Measurements from ENCODE around the gene DCST2.

DCST2 gene

DNA sequence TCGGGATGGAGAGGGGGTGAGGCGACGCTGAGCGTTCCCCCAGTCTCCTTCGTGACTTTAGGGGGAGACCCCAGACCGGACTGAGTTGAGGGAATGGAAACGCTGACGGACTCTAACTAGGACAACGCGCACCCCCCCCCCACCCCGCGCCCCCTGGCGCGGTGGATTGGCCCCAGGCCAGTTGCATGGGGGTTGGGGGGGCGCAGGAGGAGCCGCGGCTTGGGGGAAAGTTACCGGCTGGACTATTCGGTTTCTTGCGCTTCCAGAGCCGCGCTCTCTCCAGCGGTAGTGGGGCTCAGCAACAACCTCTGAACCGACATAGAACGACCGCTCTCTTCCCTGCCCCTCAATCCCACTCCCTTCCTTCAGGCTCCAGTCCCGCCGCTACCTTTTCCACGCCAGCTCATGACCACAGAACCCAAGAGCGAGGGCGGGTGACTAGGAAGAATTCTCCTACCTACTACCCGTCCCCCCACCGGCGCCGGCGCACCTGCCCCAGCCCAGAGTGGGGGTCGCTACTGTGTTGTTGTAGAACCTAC, 30.3 kb downstream of the DCST2 start:
- DNase-seq = no peak
- H3K36me3 ChIP-seq (ENCODE audit: control insufficient read depth in 4 of 4, insufficient read depth in 4 of 4, low read length in 3 of 4) = no peaks in the 10 kb centered on the region
- no peaks in the 10 kb centered on the region for H3K27me3 ChIP-seq (replicated peaks in 2 of 5; ENCODE audit: control insufficient read depth in 4 of 5, insufficient read depth in 5 of 5, low read length in 4 of 5)
- CTCF ChIA-PET = interaction anchor here (1.4 to 14.0 kb wide), 4 partner anchors 14 to 48 kb away, joined by 4 to 320 read pairs (median 118); partner anchors contain the start of genes CKS1B, FLAD1, PBXIP1 and SHC1
- 0% methylated on average over 27 of the region's 37 CpGs for WGBS (ENCODE audit: insufficient coverage)
- POLR2A ChIA-PET = interaction anchor here (1.2 kb wide), 1 partner anchor 8 kb away, joined by 3 read pairs; no protein-coding TSS in a partner anchor
- H3K4me3 ChIP-seq (ENCODE audit: control insufficient read depth in 1 of 7, extremely low read depth in 1 of 7, insufficient read depth in 4 of 7, low read depth in 2 of 7, low read length in 6 of 7) = peak overlapping the region; percentile 73 to 95 (median 86)
- H3K4me1 ChIP-seq (ENCODE audit: control extremely low read depth in 1 of 4, control insufficient read depth in 4 of 4, insufficient read depth in 4 of 4, low read length in 3 of 4) = peaks cover 14 to 90% (median 88%) of the 10 kb centered on the region in 4 experiments
- H3K27ac ChIP-seq (ENCODE audit: insufficient read depth in 1 of 2, low read depth in 1 of 2, low read length in 2 of 2, poor library complexity in 1 of 2, severe bottlenecking in 2 of 2) = peak overlapping the region; percentile 40 to 78
- H3K9me3 ChIP-seq (ENCODE audit: control extremely low read depth in 1 of 5, control insufficient read depth in 4 of 5, insufficient read depth in 2 of 5, low read depth in 1 of 5, low read length in 4 of 5) = no peaks in the 10 kb centered on the region

DNA sequence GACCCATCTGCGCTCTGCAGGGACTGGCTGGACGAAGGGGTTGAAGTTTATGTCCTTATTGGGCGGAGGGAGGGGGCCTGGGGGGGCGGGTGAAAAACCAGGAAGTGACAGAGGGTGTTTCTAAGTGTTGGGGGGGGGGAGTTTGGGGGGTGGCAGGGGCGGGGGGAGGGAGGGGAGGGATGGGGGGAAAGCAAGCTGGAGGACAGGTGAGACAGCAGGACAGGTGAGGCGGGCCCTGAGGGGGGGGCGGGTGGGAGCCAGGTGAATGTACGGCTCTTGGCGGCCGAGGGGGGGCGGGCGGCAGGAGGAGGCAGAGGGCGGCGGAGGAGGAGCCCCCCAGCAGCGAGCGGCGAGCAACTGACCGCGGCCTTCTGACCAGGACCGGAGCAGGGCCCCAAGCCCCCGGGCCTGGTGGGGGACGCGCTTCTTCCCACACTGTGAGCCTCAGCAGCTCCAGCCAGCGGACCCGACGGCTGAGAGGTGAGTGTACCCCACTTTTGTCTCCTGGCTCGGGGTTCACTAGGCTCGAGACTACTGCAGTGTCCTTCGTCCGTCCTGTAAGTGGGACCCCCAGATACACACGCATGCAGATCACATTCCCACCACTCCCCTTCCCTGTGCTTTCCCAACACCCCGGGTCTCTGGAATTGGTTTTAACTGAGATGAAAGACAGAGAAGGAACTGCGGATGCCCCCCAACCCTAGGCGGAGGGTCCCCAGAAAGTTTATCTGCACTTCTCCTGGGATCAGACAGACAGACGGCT, 30.9 kb downstream of the DCST2 start, which contains the start of gene ZBTB7B:
TSS of gene ZBTB7B (plus strand) at position 339 of the 763 bp plus-strand sequence. CDS start 11,859 bp downstream, outside the sequence.
- Histone ChIP-seq H3K36me3 (ENCODE audit: control insufficient read depth in 4 of 4, insufficient read depth in 4 of 4, low read length in 3 of 4) (no peaks in the 10 kb centered on the region), H3K9me3 (ENCODE audit: control extremely low read depth in 1 of 5, control insufficient read depth in 4 of 5, insufficient read depth in 2 of 5, low read depth in 1 of 5, low read length in 4 of 5) (no peaks in the 10 kb centered on the region), H3K27me3 (replicated peaks in 2 of 5; ENCODE audit: control insufficient read depth in 4 of 5, insufficient read depth in 5 of 5, low read length in 4 of 5) (no peaks in the 10 kb centered on the region), H3K4me1 (ENCODE audit: control extremely low read depth in 1 of 4, control insufficient read depth in 4 of 4, insufficient read depth in 4 of 4, low read length in 3 of 4) (peaks cover 14 to 90% (median 88%) of the 10 kb centered on the region in 4 experiments), H3K27ac (ENCODE audit: insufficient read depth in 1 of 2, low read depth in 1 of 2, low read length in 2 of 2, poor library complexity in 1 of 2, severe bottlenecking in 2 of 2) (peak within 1 kb of the TSS; percentile 40 to 83), H3K4me3 (ENCODE audit: control insufficient read depth in 1 of 7, extremely low read depth in 1 of 7, insufficient read depth in 4 of 7, low read depth in 2 of 7, low read length in 6 of 7) (peak within 1 kb of the TSS; percentile 73 to 95 (median 86))
- ChIA-PET CTCF (interaction anchor here (0.7 to 14.0 kb wide), 5 partner anchors 14 to 47 kb away, joined by 3 to 320 read pairs (median 4); partner anchors contain the start of genes CKS1B, FLAD1, PBXIP1 and PYGO2), POLR2A (interaction anchor here (1.0 to 1.2 kb wide), 2 partner anchors 9 to 14 kb away, joined by 3 to 4 read pairs; no protein-coding TSS in a partner anchor)
- WGBS (ENCODE audit: insufficient coverage) = 0% methylated on average over 20 of the region's 35 CpGs
- DNase-seq = no peak

DNA sequence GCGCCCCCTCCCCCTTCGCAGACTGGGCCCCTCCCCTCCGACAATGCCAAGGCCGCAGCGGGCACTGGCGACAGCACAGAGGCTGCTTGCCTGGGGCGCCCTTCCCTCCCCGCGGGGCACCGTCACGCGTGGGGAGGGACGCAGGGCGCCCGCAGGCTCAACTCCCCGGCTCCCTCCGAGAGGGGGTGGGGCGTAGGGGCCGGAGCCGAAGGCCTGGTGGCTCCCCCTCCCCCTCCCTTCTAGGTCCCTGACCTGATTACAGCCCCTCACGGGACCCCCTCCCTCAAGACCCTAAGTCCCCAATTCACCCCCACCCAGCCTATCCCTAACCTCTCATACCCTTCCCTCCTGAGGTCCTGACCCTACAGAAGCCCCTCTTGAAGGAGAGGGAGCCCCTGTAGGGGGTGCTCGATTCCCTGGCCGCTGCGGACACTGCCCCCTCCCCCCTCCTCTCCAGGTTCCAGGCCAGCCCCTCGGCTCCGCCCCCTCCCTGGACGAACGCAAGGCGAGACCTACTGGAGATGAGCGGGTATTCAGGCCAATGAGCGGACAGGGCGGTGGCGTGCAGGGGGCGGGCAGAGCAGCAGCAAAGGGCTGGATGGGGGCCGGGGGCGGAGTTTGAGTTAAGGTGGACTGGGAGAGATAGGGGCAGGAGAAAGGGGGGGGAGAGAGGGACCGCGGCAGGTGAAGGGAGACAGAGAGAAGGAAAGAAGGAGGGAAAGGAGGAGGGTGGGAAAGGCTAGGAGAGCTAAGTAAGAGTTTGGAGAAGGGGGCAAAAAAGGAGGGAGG, 31.7 kb downstream of the DCST2 start:
- POLR2A ChIA-PET = interaction anchor here (0.8 to 1.0 kb wide), 3 partner anchors 15 to 42 kb away, joined by 3 to 4 read pairs (median 3); no protein-coding TSS in a partner anchor
- CTCF ChIA-PET = interaction anchor here (0.7 to 14.0 kb wide), 7 partner anchors 15 to 70 kb away, joined by 3 to 320 read pairs (median 4); partner anchors contain the start of genes CKS1B, FLAD1, PBXIP1 and PYGO2
- H3K36me3 ChIP-seq (ENCODE audit: control insufficient read depth in 4 of 4, insufficient read depth in 4 of 4, low read length in 3 of 4) = no peaks in the 10 kb centered on the region
- H3K9me3 ChIP-seq (ENCODE audit: control extremely low read depth in 1 of 5, control insufficient read depth in 4 of 5, insufficient read depth in 2 of 5, low read depth in 1 of 5, low read length in 4 of 5) = no peaks in the 10 kb centered on the region
- no peaks in the 10 kb centered on the region for H3K27me3 ChIP-seq (replicated peaks in 2 of 5; ENCODE audit: control insufficient read depth in 4 of 5, insufficient read depth in 5 of 5, low read length in 4 of 5)
- H3K4me3 ChIP-seq (ENCODE audit: control insufficient read depth in 1 of 7, extremely low read depth in 1 of 7, insufficient read depth in 4 of 7, low read depth in 2 of 7, low read length in 6 of 7) = peak overlapping the region; percentile 39 to 95 (median 72)
- 0% methylated on average over 29 of the region's 38 CpGs for WGBS (ENCODE audit: insufficient coverage)
- H3K4me1 ChIP-seq (ENCODE audit: control extremely low read depth in 1 of 4, control insufficient read depth in 4 of 4, insufficient read depth in 4 of 4, low read length in 3 of 4) = peaks cover 11 to 90% (median 88%) of the 10 kb centered on the region in 4 experiments
- H3K27ac ChIP-seq (ENCODE audit: insufficient read depth in 1 of 2, low read depth in 1 of 2, low read length in 2 of 2, poor library complexity in 1 of 2, severe bottlenecking in 2 of 2) = peak overlapping the region in 1 of 2 experiments; percentile 83
- DNase-seq = peak; percentile 96 to 98 (median 98)

DNA sequence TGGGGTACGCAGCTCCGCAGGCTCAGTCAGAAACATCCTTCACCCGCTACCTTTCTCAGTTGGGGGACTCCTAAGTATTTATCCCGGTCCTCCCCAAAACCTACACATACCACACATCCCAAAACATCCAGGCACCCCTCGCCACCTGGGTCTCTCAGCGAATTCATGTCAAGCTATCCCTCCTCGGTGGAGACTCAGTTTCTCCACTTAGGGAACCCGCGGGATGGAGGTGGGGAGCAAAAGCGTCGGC, 32.2 kb downstream of the DCST2 start:
- Histone ChIP-seq H3K4me1 (ENCODE audit: control extremely low read depth in 1 of 4, control insufficient read depth in 4 of 4, insufficient read depth in 4 of 4, low read length in 3 of 4) (peaks cover 11 to 90% (median 86%) of the 10 kb centered on the region in 4 experiments), H3K36me3 (ENCODE audit: control insufficient read depth in 4 of 4, insufficient read depth in 4 of 4, low read length in 3 of 4) (no peaks in the 10 kb centered on the region), H3K27me3 (replicated peaks in 2 of 5; ENCODE audit: control insufficient read depth in 4 of 5, insufficient read depth in 5 of 5, low read length in 4 of 5) (no peaks in the 10 kb centered on the region), H3K4me3 (ENCODE audit: control insufficient read depth in 1 of 7, extremely low read depth in 1 of 7, insufficient read depth in 4 of 7, low read depth in 2 of 7, low read length in 6 of 7) (peak overlapping the region; percentile 39 to 95 (median 72)), H3K9me3 (ENCODE audit: control extremely low read depth in 1 of 5, control insufficient read depth in 4 of 5, insufficient read depth in 2 of 5, low read depth in 1 of 5, low read length in 4 of 5) (no peaks in the 10 kb centered on the region), H3K27ac (ENCODE audit: insufficient read depth in 1 of 2, low read depth in 1 of 2, low read length in 2 of 2, poor library complexity in 1 of 2, severe bottlenecking in 2 of 2) (peak overlapping the region; percentile 54 to 83)
- DNase-seq = no peak
- ChIA-PET POLR2A (interaction anchor here (0.8 kb wide), 2 partner anchors 40 to 41 kb away, joined by 3 read pairs; no protein-coding TSS in a partner anchor), CTCF (interaction anchor here (0.8 to 14.0 kb wide), 6 partner anchors 8 to 70 kb away, joined by 3 to 320 read pairs (median 26); partner anchors contain the start of genes CKS1B, FLAD1, LENEP and PBXIP1)
- 3% methylated on average over 6 of the region's 11 CpGs for WGBS (ENCODE audit: insufficient coverage)

GRCh38 chr1:155000726-155001424, 32.7 kb downstream of the DCST2 start:
- ChIA-PET POLR2A (interaction anchor here (0.6 to 0.8 kb wide), 3 partner anchors 28 to 41 kb away, joined by 3 read pairs; no protein-coding TSS in a partner anchor), CTCF (interaction anchor here (0.8 to 14.0 kb wide), 6 partner anchors 8 to 71 kb away, joined by 3 to 320 read pairs (median 26); partner anchors contain the start of genes CKS1B, FLAD1, LENEP and PBXIP1)
- under 1% methylated on average over 35 of the region's 43 CpGs for WGBS (ENCODE audit: insufficient coverage)
- Histone ChIP-seq H3K4me1 (ENCODE audit: control extremely low read depth in 1 of 4, control insufficient read depth in 4 of 4, insufficient read depth in 4 of 4, low read length in 3 of 4) (peaks cover 15 to 90% (median 86%) of the 10 kb centered on the region in 4 experiments), H3K9me3 (ENCODE audit: control extremely low read depth in 1 of 5, control insufficient read depth in 4 of 5, insufficient read depth in 2 of 5, low read depth in 1 of 5, low read length in 4 of 5) (no peaks in the 10 kb centered on the region), H3K4me3 (ENCODE audit: control insufficient read depth in 1 of 7, extremely low read depth in 1 of 7, insufficient read depth in 4 of 7, low read depth in 2 of 7, low read length in 6 of 7) (peak overlapping the region; percentile 54 to 95 (median 72)), H3K27me3 (replicated peaks in 2 of 5; ENCODE audit: control insufficient read depth in 4 of 5, insufficient read depth in 5 of 5, low read length in 4 of 5) (no peaks in the 10 kb centered on the region), H3K27ac (ENCODE audit: insufficient read depth in 1 of 2, low read depth in 1 of 2, low read length in 2 of 2, poor library complexity in 1 of 2, severe bottlenecking in 2 of 2) (peak overlapping the region; percentile 54 to 83), H3K36me3 (ENCODE audit: control insufficient read depth in 4 of 4, insufficient read depth in 4 of 4, low read length in 3 of 4) (no peaks in the 10 kb centered on the region)
- DNase-seq = peak; percentile 84 to 92 (median 87)

DNA sequence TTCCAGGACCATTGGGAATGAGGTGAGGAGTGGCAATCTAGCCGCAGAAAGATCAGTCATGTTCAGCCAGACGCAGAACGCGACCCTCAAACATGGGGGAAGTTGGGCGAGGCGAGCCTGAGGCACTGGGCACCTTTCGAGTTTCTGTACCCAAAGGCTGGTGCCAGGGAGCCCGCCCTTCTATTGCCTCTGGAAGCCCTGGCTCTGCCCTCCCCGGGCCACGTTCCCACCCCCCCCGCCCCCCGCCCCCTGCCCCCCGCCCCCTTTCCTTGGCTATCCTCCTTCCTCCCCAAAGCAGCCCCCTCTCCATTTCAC, 33.2 kb downstream of the DCST2 start:
- Histone ChIP-seq H3K9me3 (ENCODE audit: control extremely low read depth in 1 of 5, control insufficient read depth in 4 of 5, insufficient read depth in 2 of 5, low read depth in 1 of 5, low read length in 4 of 5) (no peaks in the 10 kb centered on the region), H3K4me3 (ENCODE audit: control insufficient read depth in 1 of 7, extremely low read depth in 1 of 7, insufficient read depth in 4 of 7, low read depth in 2 of 7, low read length in 6 of 7) (peak overlapping the region; percentile 54 to 95 (median 72)), H3K4me1 (ENCODE audit: control extremely low read depth in 1 of 4, control insufficient read depth in 4 of 4, insufficient read depth in 4 of 4, low read length in 3 of 4) (peaks cover 15 to 88% (median 84%) of the 10 kb centered on the region in 4 experiments), H3K27ac (ENCODE audit: insufficient read depth in 1 of 2, low read depth in 1 of 2, low read length in 2 of 2, poor library complexity in 1 of 2, severe bottlenecking in 2 of 2) (peak overlapping the region in 1 of 2 experiments; percentile 83), H3K27me3 (replicated peaks in 2 of 5; ENCODE audit: control insufficient read depth in 4 of 5, insufficient read depth in 5 of 5, low read length in 4 of 5) (no peaks in the 10 kb centered on the region), H3K36me3 (ENCODE audit: control insufficient read depth in 4 of 4, insufficient read depth in 4 of 4, low read length in 3 of 4) (no peaks in the 10 kb centered on the region)
- 0% methylated on average over 7 of the region's 13 CpGs for WGBS (ENCODE audit: insufficient coverage)
- ChIA-PET CTCF (interaction anchor here (0.8 to 14.0 kb wide), 8 partner anchors 17 to 81 kb away, joined by 3 to 320 read pairs (median 6); partner anchors contain the start of genes CKS1B, FLAD1, PBXIP1 and PYGO2), POLR2A (interaction anchor here (0.6 to 1.8 kb wide), 3 partner anchors 12 to 28 kb away, joined by 3 to 6 read pairs (median 4); no protein-coding TSS in a partner anchor)
- peak in 2 of 3 donors; percentile 65 to 74 for DNase-seq
